Prostate gland (tissue), 2 donors: ENCODE results near the gene KCTD4.
"Not testable (repeated sequence)": the region's sequence is repeated elsewhere in the genome, so short reads cannot be mapped to it uniquely, and the experiment has no call there.

ENCODE experiments used
- POLR2A ChIP-seq: fragments of 450-650 bp; IDR thresholded peaks from one replicate; pipeline ENCODE4 v1.6.1; 2016; ENCODE audit warnings: antibody characterized with exemption, mild to moderate bottlenecking
- POLR2AphosphoS5 ChIP-seq: sonication (generic); formaldehyde crosslinking; IDR thresholded peaks from one replicate; pipeline ENCODE4 v1.6.1; 2017; ENCODE audit warnings: antibody characterized with exemption
- TF ChIP-seq, protein P1 (sequence below), 4 experiments: fragments of 200-600 bp in 2 of 4; fragments of 450-650 bp in 2 of 4; sonication (generic) in 2 of 4; IDR thresholded peaks; 1 replicate in 3 of 4; 2 replicates in 1 of 4; pipeline ENCODE4 v1.5.1; 2016 to 2019; ENCODE audit warnings: antibody characterized with exemption in 4 of 4, mild to moderate bottlenecking in 2 of 4, moderate library complexity in 2 of 4

DNA sequence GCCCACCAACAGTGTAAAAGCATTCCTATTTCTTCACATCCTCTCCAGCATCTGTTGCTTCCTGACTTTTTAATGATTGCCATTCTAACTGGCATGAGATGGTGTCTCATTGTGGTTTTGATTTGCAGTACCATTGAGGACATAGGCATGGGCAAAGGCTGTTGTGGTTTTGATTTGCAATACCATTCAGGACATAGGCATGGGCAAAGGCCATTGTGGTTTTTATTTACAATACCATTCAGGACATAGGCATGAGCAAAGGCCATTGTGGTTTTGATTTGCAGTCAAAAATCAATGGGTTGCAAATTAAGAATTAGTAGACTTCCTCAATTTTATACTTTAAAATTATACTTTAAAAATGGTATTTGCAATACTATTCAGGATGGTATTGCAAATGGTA, 11.3 kb downstream of the KCTD4 start:
- TF ChIP-seq, protein P1, sequence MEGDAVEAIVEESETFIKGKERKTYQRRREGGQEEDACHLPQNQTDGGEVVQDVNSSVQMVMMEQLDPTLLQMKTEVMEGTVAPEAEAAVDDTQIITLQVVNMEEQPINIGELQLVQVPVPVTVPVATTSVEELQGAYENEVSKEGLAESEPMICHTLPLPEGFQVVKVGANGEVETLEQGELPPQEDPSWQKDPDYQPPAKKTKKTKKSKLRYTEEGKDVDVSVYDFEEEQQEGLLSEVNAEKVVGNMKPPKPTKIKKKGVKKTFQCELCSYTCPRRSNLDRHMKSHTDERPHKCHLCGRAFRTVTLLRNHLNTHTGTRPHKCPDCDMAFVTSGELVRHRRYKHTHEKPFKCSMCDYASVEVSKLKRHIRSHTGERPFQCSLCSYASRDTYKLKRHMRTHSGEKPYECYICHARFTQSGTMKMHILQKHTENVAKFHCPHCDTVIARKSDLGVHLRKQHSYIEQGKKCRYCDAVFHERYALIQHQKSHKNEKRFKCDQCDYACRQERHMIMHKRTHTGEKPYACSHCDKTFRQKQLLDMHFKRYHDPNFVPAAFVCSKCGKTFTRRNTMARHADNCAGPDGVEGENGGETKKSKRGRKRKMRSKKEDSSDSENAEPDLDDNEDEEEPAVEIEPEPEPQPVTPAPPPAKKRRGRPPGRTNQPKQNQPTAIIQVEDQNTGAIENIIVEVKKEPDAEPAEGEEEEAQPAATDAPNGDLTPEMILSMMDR (IDR thresholded peaks at IDR 0.05) = not testable (repeated sequence)
- TF ChIP-seq POLR2AphosphoS5, POLR2A: not testable (repeated sequence)
